Panc1 (cell line): ENCODE measurements around the gene CPM.

Experiments
- POLR2AphosphoS5 ChIP-seq: IDR thresholded peaks from 2 replicates; pipeline ENCODE4 v1.6.1; 2012; ENCODE audit warnings: mild to moderate bottlenecking, low read depth, low read length, moderate library complexity
- TF ChIP-seq, protein P1 (sequence below): fragments of 450-650 bp; IDR thresholded peaks from 2 replicates; pipeline ENCODE4 v1.5.1; 2017; ENCODE audit warnings: mild to moderate bottlenecking
- TF ChIP-seq, protein P2 (sequence below), 2 experiments: IDR thresholded peaks; 2 replicates each; pipeline ENCODE4 v1.6.1; 2011 to 2012; ENCODE audit warnings: low read depth in 2 of 2, control low read depth in 1 of 2, low read length in 1 of 2, mild to moderate bottlenecking in 1 of 2, moderate library complexity in 1 of 2; ENCODE audit not compliant: insufficient read depth in 1 of 2

DNA sequence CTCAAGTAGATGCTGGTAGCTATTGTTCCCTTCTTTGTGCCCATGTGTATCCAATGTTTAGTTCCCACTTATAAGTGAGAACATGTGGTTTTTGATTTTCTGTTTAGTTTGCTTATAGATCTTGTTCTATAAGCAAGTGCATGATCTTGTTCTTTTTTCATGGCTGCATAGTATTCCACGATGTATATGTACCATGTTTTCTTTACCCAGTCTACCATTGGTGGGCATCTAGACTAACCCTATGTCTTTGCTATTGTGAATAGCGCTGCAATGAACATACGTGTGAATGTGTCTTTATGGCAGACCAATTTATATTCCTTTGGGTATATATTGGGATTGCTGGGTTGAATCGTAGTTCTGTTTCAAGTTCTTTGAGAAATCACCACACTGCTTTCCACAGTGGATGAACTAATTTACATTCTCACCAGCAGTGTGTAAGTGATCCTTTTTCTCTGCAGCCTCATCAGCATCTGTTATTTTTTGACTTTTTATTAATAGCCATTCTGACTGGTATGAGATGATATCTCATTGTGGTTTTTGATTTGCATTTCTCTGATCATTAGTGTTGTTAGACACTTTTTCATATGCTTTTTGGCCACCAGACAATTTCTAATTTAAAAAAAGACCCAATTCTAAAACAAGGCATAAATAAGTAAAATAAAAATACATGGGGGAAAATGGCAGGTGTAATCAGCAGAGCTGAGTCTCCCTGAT lies 50.6 kb downstream of the CPM start:
- TF ChIP-seq, protein P1, sequence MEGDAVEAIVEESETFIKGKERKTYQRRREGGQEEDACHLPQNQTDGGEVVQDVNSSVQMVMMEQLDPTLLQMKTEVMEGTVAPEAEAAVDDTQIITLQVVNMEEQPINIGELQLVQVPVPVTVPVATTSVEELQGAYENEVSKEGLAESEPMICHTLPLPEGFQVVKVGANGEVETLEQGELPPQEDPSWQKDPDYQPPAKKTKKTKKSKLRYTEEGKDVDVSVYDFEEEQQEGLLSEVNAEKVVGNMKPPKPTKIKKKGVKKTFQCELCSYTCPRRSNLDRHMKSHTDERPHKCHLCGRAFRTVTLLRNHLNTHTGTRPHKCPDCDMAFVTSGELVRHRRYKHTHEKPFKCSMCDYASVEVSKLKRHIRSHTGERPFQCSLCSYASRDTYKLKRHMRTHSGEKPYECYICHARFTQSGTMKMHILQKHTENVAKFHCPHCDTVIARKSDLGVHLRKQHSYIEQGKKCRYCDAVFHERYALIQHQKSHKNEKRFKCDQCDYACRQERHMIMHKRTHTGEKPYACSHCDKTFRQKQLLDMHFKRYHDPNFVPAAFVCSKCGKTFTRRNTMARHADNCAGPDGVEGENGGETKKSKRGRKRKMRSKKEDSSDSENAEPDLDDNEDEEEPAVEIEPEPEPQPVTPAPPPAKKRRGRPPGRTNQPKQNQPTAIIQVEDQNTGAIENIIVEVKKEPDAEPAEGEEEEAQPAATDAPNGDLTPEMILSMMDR, result no peak
- no peak for TF ChIP-seq POLR2AphosphoS5
- TF ChIP-seq, protein P2, sequence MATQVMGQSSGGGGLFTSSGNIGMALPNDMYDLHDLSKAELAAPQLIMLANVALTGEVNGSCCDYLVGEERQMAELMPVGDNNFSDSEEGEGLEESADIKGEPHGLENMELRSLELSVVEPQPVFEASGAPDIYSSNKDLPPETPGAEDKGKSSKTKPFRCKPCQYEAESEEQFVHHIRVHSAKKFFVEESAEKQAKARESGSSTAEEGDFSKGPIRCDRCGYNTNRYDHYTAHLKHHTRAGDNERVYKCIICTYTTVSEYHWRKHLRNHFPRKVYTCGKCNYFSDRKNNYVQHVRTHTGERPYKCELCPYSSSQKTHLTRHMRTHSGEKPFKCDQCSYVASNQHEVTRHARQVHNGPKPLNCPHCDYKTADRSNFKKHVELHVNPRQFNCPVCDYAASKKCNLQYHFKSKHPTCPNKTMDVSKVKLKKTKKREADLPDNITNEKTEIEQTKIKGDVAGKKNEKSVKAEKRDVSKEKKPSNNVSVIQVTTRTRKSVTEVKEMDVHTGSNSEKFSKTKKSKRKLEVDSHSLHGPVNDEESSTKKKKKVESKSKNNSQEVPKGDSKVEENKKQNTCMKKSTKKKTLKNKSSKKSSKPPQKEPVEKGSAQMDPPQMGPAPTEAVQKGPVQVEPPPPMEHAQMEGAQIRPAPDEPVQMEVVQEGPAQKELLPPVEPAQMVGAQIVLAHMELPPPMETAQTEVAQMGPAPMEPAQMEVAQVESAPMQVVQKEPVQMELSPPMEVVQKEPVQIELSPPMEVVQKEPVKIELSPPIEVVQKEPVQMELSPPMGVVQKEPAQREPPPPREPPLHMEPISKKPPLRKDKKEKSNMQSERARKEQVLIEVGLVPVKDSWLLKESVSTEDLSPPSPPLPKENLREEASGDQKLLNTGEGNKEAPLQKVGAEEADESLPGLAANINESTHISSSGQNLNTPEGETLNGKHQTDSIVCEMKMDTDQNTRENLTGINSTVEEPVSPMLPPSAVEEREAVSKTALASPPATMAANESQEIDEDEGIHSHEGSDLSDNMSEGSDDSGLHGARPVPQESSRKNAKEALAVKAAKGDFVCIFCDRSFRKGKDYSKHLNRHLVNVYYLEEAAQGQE (IDR thresholded peaks at IDR 0.05; ENCODE audit: insufficient read depth in 1 of 2, low read depth in 2 of 2, low read length in 1 of 2), result no peak
